IMR-90 (cell line): ENCODE results near the gene CCNYL1. TPM values are rescaled to one million over a fixed set of nuclear protein-coding genes. Genes with fewer than 3 reads are reported as not detected.

Experiments
- ATAC-seq: fragments of 200-7000 bp; cut with Tn5 transposase; 2 replicates; pipeline ENCODE4 v1.9.1; 2020; ENCODE audit warnings: low read depth, mild to moderate bottlenecking, moderate library complexity
- BruUV-seq: library from RNA; stranded (reverse); fragments of 400-500 nt; replicated peaks from 2 replicates; lab custom pipeline; 2021; lab: Mats Ljungman, UMichigan
- CTCF ChIA-PET: fragments of 300-600 bp; formaldehyde crosslinking; extraction: SDS; loops from one replicate; lab custom pipeline; 2021; ENCODE audit warnings: antibody characterized with exemption; lab: Yijun Ruan, JAX
- POLR2A ChIA-PET: fragments of 300-600 bp; sonication (Branson Sonifier 250); formaldehyde crosslinking; loops from one replicate; lab custom pipeline; 2022; ENCODE audit warnings: antibody characterized with exemption; ENCODE audit not compliant: unreplicated experiment; lab: Charles Lee
- DNase-seq: peaks from one replicate; pipeline ENCODE4 v3.0.0; 2013
- H2AFZ ChIP-seq: replicated peaks from 2 replicates; pipeline ENCODE3; 2013; ENCODE audit warnings: low read length, mild to moderate bottlenecking; ENCODE audit not compliant: poor library complexity
- H2AK5ac ChIP-seq: 2 replicates; pipeline ENCODE4 v1.6.1; 2013; ENCODE audit warnings: low read depth, low read length, inconsistent platforms
- H2AK9ac ChIP-seq: replicated peaks from 2 replicates; pipeline ENCODE3; 2013; ENCODE audit warnings: mild to moderate bottlenecking, low read depth, low read length, moderate library complexity; ENCODE audit not compliant: poor library complexity
- H2BK120ac ChIP-seq: 2 replicates; pipeline ENCODE4 v1.6.1; 2013; ENCODE audit warnings: low read depth, low read length, inconsistent platforms
- H2BK15ac ChIP-seq: 3 replicates; pipeline ENCODE4 v1.6.1; 2013; ENCODE audit warnings: low read depth, low read length, inconsistent platforms
- H2BK20ac ChIP-seq: 2 replicates; pipeline ENCODE4 v1.6.1; 2013; ENCODE audit warnings: low read depth, mild to moderate bottlenecking, inconsistent platforms, low read length, moderate library complexity
- H2BK5ac ChIP-seq: 2 replicates; pipeline ENCODE4 v1.6.1; 2013; ENCODE audit warnings: mild to moderate bottlenecking, low read depth, low read length, inconsistent platforms; ENCODE audit not compliant: poor library complexity, severe bottlenecking
- H3K14ac ChIP-seq: replicated peaks from 2 replicates; pipeline ENCODE4 v1.6.1; 2013; ENCODE audit warnings: low read depth, low read length, inconsistent platforms
- H3K18ac ChIP-seq: 2 replicates; pipeline ENCODE4 v1.6.1; 2013; ENCODE audit warnings: low read depth, low read length, control low read depth
- H3K23ac ChIP-seq: 2 replicates; pipeline ENCODE4 v1.6.1; 2013; ENCODE audit warnings: low read depth, low read length, inconsistent platforms
- H3K27ac ChIP-seq: 2 replicates; pipeline ENCODE4 v1.5.1; 2013; ENCODE audit warnings: mild to moderate bottlenecking, control low read depth, low read length; ENCODE audit not compliant: insufficient read depth
- H3K27me3 ChIP-seq: 2 replicates; pipeline ENCODE4 v1.6.1; 2013; ENCODE audit warnings: low read length; ENCODE audit not compliant: control insufficient read depth, insufficient read depth
- H3K36me3 ChIP-seq: 2 replicates; pipeline ENCODE4 v1.6.1; 2013; ENCODE audit warnings: low read length, mixed read lengths; ENCODE audit not compliant: control insufficient read depth, insufficient read depth
- H3K4ac ChIP-seq: 2 replicates; pipeline ENCODE4 v1.6.1; 2013; ENCODE audit warnings: low read depth, low read length, inconsistent platforms
- H3K4me1 ChIP-seq: 2 replicates; pipeline ENCODE4 v1.6.1; 2013; ENCODE audit warnings: low read length, mixed read lengths; ENCODE audit not compliant: control insufficient read depth, insufficient read depth
- H3K4me2 ChIP-seq: 2 replicates; pipeline ENCODE4 v1.6.1; 2013; ENCODE audit warnings: low read depth, mild to moderate bottlenecking, control low read depth, low read length, moderate library complexity
- H3K4me3 ChIP-seq: 2 replicates; pipeline ENCODE4 v1.5.1; 2013; ENCODE audit warnings: low read depth, mild to moderate bottlenecking, control low read depth, low read length, moderate library complexity; ENCODE audit not compliant: insufficient read depth
- H3K56ac ChIP-seq: 2 replicates; pipeline ENCODE4 v1.6.1; 2013; ENCODE audit warnings: low read length, inconsistent platforms; ENCODE audit not compliant: insufficient read depth; ENCODE audit errors: extremely low read depth
- H3K79me1 ChIP-seq, 2 experiments: 2 replicates each; pipeline ENCODE4 v1.6.1; 2013; ENCODE audit warnings: low read length in 2 of 2, inconsistent platforms in 1 of 2, low read depth in 1 of 2
- H3K9ac ChIP-seq: 2 replicates; pipeline ENCODE4 v1.6.1; 2013; ENCODE audit warnings: low read depth, low read length, control low read depth
- H3K9me1 ChIP-seq: 2 replicates; pipeline ENCODE4 v1.6.1; 2013; ENCODE audit warnings: low read length, inconsistent platforms; ENCODE audit not compliant: insufficient read depth
- H3K9me3 ChIP-seq: 2 replicates; pipeline ENCODE4 v1.6.1; 2013; ENCODE audit warnings: low read length; ENCODE audit not compliant: control insufficient read depth, insufficient read depth
- H4K20me1 ChIP-seq: 2 replicates; pipeline ENCODE4 v1.6.1; 2013; ENCODE audit warnings: low read length, inconsistent platforms; ENCODE audit not compliant: insufficient read depth
- H4K5ac ChIP-seq: 2 replicates; pipeline ENCODE4 v1.6.1; 2013; ENCODE audit warnings: mild to moderate bottlenecking, low read depth, low read length, control low read depth
- H4K8ac ChIP-seq, 2 experiments: 2 replicates each; pipeline ENCODE4 v1.6.1; 2013; ENCODE audit warnings: low read depth in 2 of 2, low read length in 2 of 2, control low read depth in 1 of 2, inconsistent platforms in 1 of 2
- H4K91ac ChIP-seq: 2 replicates; pipeline ENCODE4 v1.6.1; 2013; ENCODE audit warnings: low read depth, low read length, inconsistent platforms; ENCODE audit not compliant: insufficient read depth
- POLR2A ChIP-seq: IDR thresholded peaks from 2 replicates; pipeline ENCODE4 v1.6.1; 2012; ENCODE audit warnings: mild to moderate bottlenecking, low read depth, low read length
- WGBS, 2 experiments: methylation state at CpG; one replicate each; pipeline versions ENCODE4 v1.1.5 to v1.1.7; 2013; ENCODE audit warnings: missing lambda C conversion rate in 2 of 2; ENCODE audit not compliant: insufficient read length in 1 of 2; ENCODE audit errors: extremely low coverage in 2 of 2; 5-methylcytosine and 5-hydroxymethylcytosine counted together
- dilution Hi-C: fragments of 300-500 bp; cut with HindIII; formaldehyde crosslinking; loops from one replicate; pipeline ENCODE4 v1.14.3; 2018; ENCODE audit warnings: low sequenced_read_pairs; ENCODE audit not compliant: unreplicated experiment
- in situ Hi-C: fragments of 300-500 bp; cut with MboI; formaldehyde crosslinking; loops from 3 replicates; pipeline ENCODE4 v1.14.3; 2019; ENCODE audit warnings: low sequenced_read_pairs, inconsistent platforms, mixed read lengths
- intact Hi-C: fragments of 100-400 bp; cut with micrococcal nuclease; formaldehyde crosslinking; loops from 2 replicates; pipeline ENCODE4 v1.10.0; 2022
- polyA plus RNA-seq, 3 experiments: library from polyadenylated mRNA; depleted of rRNA; stranded (reverse); fragments of >200 nt; gene quantifications; 2 replicates each; pipeline ENCODE4 v1.2.3, GENCODE V29; 2012; ENCODE audit warnings: low replicate concordance in 1 of 3
- total RNA-seq: library from RNA; depleted of rRNA; stranded (reverse); fragments of >200 nt; gene quantifications from 2 replicates; pipeline ENCODE4 v1.2.3, GENCODE V29; 2012
- TF ChIP-seq, protein P1 (sequence below): fragments of 150-350 bp; IDR thresholded peaks from 2 replicates; pipeline ENCODE4 v1.6.1; 2017; ENCODE audit warnings: mild to moderate bottlenecking, antibody characterized with exemption, low read length, low read depth

Gene CCNYL1
- total and polyA plus RNA-seq, 2 of the 4 experiments (the other 2 are of a cell fraction), result 5.4 to 7.3 TPM

DNA sequence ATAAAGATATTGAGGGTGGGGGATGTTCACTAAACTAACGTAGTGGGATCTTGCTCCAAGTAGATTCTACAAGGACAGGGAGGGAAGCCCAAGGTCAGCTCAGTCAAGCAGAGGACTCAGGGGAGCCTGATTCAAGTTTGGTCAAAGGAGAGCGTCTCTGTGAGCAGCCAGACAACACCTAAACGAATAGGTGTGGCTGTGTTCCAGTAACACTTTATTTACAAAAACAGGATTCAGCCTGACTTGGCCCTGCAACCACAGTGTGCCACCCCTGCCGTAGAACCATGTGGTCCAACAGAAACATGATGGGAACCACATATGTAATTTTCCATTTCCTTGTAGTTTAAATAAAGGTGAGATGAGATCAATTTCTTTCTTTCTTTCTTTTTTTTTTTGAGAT lies 76.4 kb downstream of the CCNYL1 start:
- no TSS peak for BruUV-seq
- in situ Hi-C loops, result no loop called here

More for the DNA sequence above, 76.4 kb downstream of the CCNYL1 start:
- no peaks in the 10 kb centered on the region for H3K36me3 ChIP-seq
- H2BK20ac ChIP-seq, result no peak overlapping the region
- no peak overlapping the region for H2BK120ac ChIP-seq
- no peak overlapping the region for H3K18ac ChIP-seq
- H3K14ac ChIP-seq, result no peak overlapping the region
- dilution Hi-C loops (no loop called here), intact Hi-C loops (no loop called here)
- no peak overlapping the region for H3K56ac ChIP-seq
- H3K9me1 ChIP-seq, result 0 out of 2 replicates have a peak, but pooled peaks cover 5% of the 10 kb centered on the region
- H3K27me3 ChIP-seq, result peaks cover 7% of the 10 kb centered on the region
- POLR2A ChIA-PET, result no interaction called here
- peaks cover 4% of the 10 kb centered on the region for H3K4me1 ChIP-seq
- no peak overlapping the region for H3K9ac ChIP-seq
- no peak overlapping the region for H3K4me2 ChIP-seq
- H3K9me3 ChIP-seq, result no peaks in the 10 kb centered on the region
- DNase-seq (no peak), ATAC-seq (no peak)
- no peak overlapping the region for H2BK15ac ChIP-seq
- WGBS, 2 experiments, result no CpG with 5 or more reads among the region's 4 CpGs
- H3K27ac ChIP-seq, result no peak overlapping the region
- no peak overlapping the region for H2AK5ac ChIP-seq
- no peak overlapping the region for H3K4me3 ChIP-seq
- H4K91ac ChIP-seq, result no peak overlapping the region
- no peak overlapping the region for H3K23ac ChIP-seq
- TF ChIP-seq POLR2A, result no peak
- TF ChIP-seq, protein P1, sequence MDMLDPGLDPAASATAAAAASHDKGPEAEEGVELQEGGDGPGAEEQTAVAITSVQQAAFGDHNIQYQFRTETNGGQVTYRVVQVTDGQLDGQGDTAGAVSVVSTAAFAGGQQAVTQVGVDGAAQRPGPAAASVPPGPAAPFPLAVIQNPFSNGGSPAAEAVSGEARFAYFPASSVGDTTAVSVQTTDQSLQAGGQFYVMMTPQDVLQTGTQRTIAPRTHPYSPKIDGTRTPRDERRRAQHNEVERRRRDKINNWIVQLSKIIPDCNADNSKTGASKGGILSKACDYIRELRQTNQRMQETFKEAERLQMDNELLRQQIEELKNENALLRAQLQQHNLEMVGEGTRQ, result no peak
- H4K8ac ChIP-seq, result no peak overlapping the region
- no peak overlapping the region for H2AK9ac ChIP-seq
- CTCF ChIA-PET, result no interaction called here
- H4K20me1 ChIP-seq, result no peaks in the 10 kb centered on the region
- no peak overlapping the region for H4K5ac ChIP-seq
- no peak overlapping the region for H2BK5ac ChIP-seq
- H3K79me1 ChIP-seq, result no peaks in the 10 kb centered on the region
- no peak overlapping the region for H2AFZ ChIP-seq
- no peak overlapping the region for H3K4ac ChIP-seq
